Measurements from ENCODE around the gene CCT6B.
"Not testable (repeated sequence)": the region's sequence is repeated elsewhere in the genome, so short reads cannot be mapped to it uniquely, and the experiment has no call there.

Gene CCT6B

GRCh38 chr17:35002876-35003551, 41.8 kb upstream of the CCT6B start:
- TF ChIP-seq CTCF (IDR thresholded peaks at IDR 0.05; ENCODE audit: insufficient read depth, low read length, missing control alignments): no peak
- ChIA-PET CTCF (interaction anchor here (0.8 to 2.0 kb wide), 3 partner anchors 18 to 116 kb away, joined by 3 to 11 read pairs (median 5); partner anchors contain the start of gene RAD51D), POLR2A (no interaction called here)
- no peak overlapping the region for H3K4me3 ChIP-seq (ENCODE audit: low read depth, low read length)
- DNase-seq (ENCODE audit: low read depth, low spot score): no peak

- DNase-seq (ENCODE audit: low read depth, low spot score): no peak
- CTCF ChIA-PET: interaction anchor here (1.8 to 6.2 kb wide), 3 partner anchors 88 to 118 kb away, joined by 5 to 83 read pairs (median 11); partner anchors contain the start of gene RAD51D
- POLR2A ChIA-PET: interaction anchor here (0.6 kb wide), 1 partner anchor 88 kb away, joined by 3 read pairs; no protein-coding TSS in a partner anchor
Observed at GRCh38 chr17:35001549-35001948, 40.3 kb upstream of the CCT6B start.

GRCh38 chr17:35000965-35001364, 39.7 kb upstream of the CCT6B start:
- CTCF ChIA-PET: interaction anchor here (2.9 to 11.3 kb wide), 3 partner anchors 8 to 120 kb away, joined by 17 to 142 read pairs (median 83); partner anchors contain the start of genes FNDC8 and RAD51D
- DNase-seq (ENCODE audit: low read depth, low spot score); H3K4me3 ChIP-seq (ENCODE audit: low read depth, low read length); POLR2A ChIA-PET: not testable (repeated sequence)

More at GRCh38 chr17:35001549-35001948, 40.3 kb upstream of the CCT6B start:
- no peak overlapping the region for H3K4me3 ChIP-seq (ENCODE audit: low read depth, low read length)
- TF ChIP-seq CTCF (IDR thresholded peaks at IDR 0.05; ENCODE audit: insufficient read depth, low read length, missing control alignments): no peak

GRCh38 chr17:34999456-34999855, 38.2 kb upstream of the CCT6B start:
- POLR2A ChIA-PET: interaction anchor here (0.9 kb wide), 1 partner anchor 90 kb away, joined by 3 read pairs; no protein-coding TSS in a partner anchor
- CTCF ChIA-PET: interaction anchor here (1.3 to 11.3 kb wide), 9 partner anchors 10 to 129 kb away, joined by 3 to 142 read pairs (median 5); partner anchors contain the start of genes FNDC8 and RAD51D
- H3K4me3 ChIP-seq (ENCODE audit: low read depth, low read length): no peak overlapping the region
- no peak for DNase-seq (ENCODE audit: low read depth, low spot score)
- no peak for TF ChIP-seq CTCF (IDR thresholded peaks at IDR 0.05; ENCODE audit: insufficient read depth, low read length, missing control alignments)

GRCh38 chr17:34998205-34998604, 36.9 kb upstream of the CCT6B start:
- peak; percentile 96 for TF ChIP-seq CTCF (IDR thresholded peaks at IDR 0.05; ENCODE audit: insufficient read depth, low read length, missing control alignments)
- CTCF ChIA-PET: interaction anchor here (0.6 to 11.3 kb wide), 19 partner anchors 9 to 143 kb away, joined by 3 to 142 read pairs (median 5); partner anchors contain the start of genes FNDC8 and RAD51D
- no peak for DNase-seq (ENCODE audit: low read depth, low spot score)
- H3K4me3 ChIP-seq (ENCODE audit: low read depth, low read length): no peak overlapping the region
- POLR2A ChIA-PET: interaction anchor here (0.7 kb wide), 1 partner anchor 11 kb away, joined by 3 read pairs; no protein-coding TSS in a partner anchor

- TF ChIP-seq CTCF (IDR thresholded peaks at IDR 0.05; ENCODE audit: insufficient read depth, low read length, missing control alignments): no peak
- peak; percentile 55 for DNase-seq (ENCODE audit: low read depth, low spot score)
- CTCF ChIA-PET: interaction anchor here (0.6 to 11.3 kb wide), 18 partner anchors 8 to 133 kb away, joined by 3 to 142 read pairs (median 4); partner anchors contain the start of genes FNDC8, LIG3 and RAD51D
- no peak overlapping the region for H3K4me3 ChIP-seq (ENCODE audit: low read depth, low read length)
- POLR2A ChIA-PET: no interaction called here
Observed at GRCh38 chr17:34997355-34997862, 36.1 kb upstream of the CCT6B start.

All from AG04449 (cell line).